GM12878 (cell line): ENCODE data around the gene DNAH8. TPM values are rescaled to one million over a fixed set of nuclear protein-coding genes. Genes with fewer than 3 reads are reported as not detected.
A peak's percentile ranks its signal among the peaks of the same experiment; 100 is the strongest.

Experiments
- ATAC-seq: fragments of 200-7000 bp; cut with Tn5 transposase; 3 replicates; pipeline ENCODE4 v1.9.1; 2020; ENCODE audit warnings: mild to moderate bottlenecking, moderate library complexity
- BruUV-seq: library from RNA; stranded (reverse); fragments of 400-500 nt; replicated peaks from 2 replicates; lab custom pipeline; 2021; lab: Mats Ljungman, UMichigan
- CTCF ChIA-PET: fragments of 300-600 bp; sonication (Branson Sonifier 250); formaldehyde crosslinking; extraction: SDS; loops from one replicate; lab custom pipeline; 2021; ENCODE audit warnings: inconsistent platforms; lab: Yijun Ruan, JAX
- POLR2A ChIA-PET: fragments of 350-600 bp; formaldehyde crosslinking; extraction: SDS; loops from one replicate; lab custom pipeline; 2021; ENCODE audit warnings: inconsistent platforms; lab: Charles Lee
- RAD21 ChIA-PET: fragments of 300-600 bp; sonication (Branson Sonifier 250); formaldehyde crosslinking; loops from one replicate; lab custom pipeline; 2023; ENCODE audit warnings: antibody characterized with exemption; ENCODE audit not compliant: unreplicated experiment; lab: Charles Lee
- SMC1A ChIA-PET: fragments of 300-600 bp; sonication (Branson Sonifier 250); formaldehyde crosslinking; loops from one replicate; lab custom pipeline; 2023; ENCODE audit not compliant: unreplicated experiment, uncharacterized antibody; lab: Charles Lee
- DNase-seq: peaks from one replicate; pipeline ENCODE4 v3.0.0-alpha.2; 2011; ENCODE audit warnings: low read depth, low spot score
- FAIRE-seq: peaks from 3 replicates; lab custom pipeline; 2011; peaks lifted over from hg19 to GRCh38; lab: Jason Lieb, UNC
- H2AFZ ChIP-seq: 2 replicates; pipeline ENCODE4 v1.6.0; 2011; ENCODE audit warnings: low read depth, low read length, control low read depth; ENCODE audit not compliant: control insufficient read depth
- H3K27ac ChIP-seq: 2 replicates; pipeline ENCODE4 v1.5.1; 2011; ENCODE audit warnings: control low read depth; ENCODE audit not compliant: control insufficient read depth, insufficient read depth
- H3K27me3 ChIP-seq, 2 experiments: replicated peaks in 1 of 2; 2 replicates each; pipeline versions ENCODE4 v1.6.0 to v1.6.1; 2011; ENCODE audit warnings: low read length in 1 of 2; ENCODE audit not compliant: control insufficient read depth in 2 of 2, insufficient read depth in 2 of 2
- H3K36me3 ChIP-seq, 2 experiments: 2 replicates each; pipeline ENCODE4 v1.5.1; 2011; ENCODE audit warnings: low read length in 1 of 2; ENCODE audit not compliant: control insufficient read depth in 2 of 2, insufficient read depth in 2 of 2
- H3K4me1 ChIP-seq: 2 replicates; pipeline ENCODE4 v1.6.1; 2011; ENCODE audit warnings: mild to moderate bottlenecking, low read length, moderate library complexity, mixed read lengths; ENCODE audit not compliant: control insufficient read depth, insufficient read depth
- H3K4me2 ChIP-seq: 2 replicates; pipeline ENCODE4 v1.6.0; 2011; ENCODE audit warnings: control low read depth; ENCODE audit not compliant: control insufficient read depth, insufficient read depth
- H3K4me3 ChIP-seq: fragments of 200-600 bp; sonication (generic); 2 replicates; pipeline ENCODE4 v1.5.1; 2016
- H3K79me2 ChIP-seq: 2 replicates; pipeline ENCODE4 v1.6.0; 2011; ENCODE audit warnings: low read length; ENCODE audit not compliant: control insufficient read depth, insufficient read depth
- H3K9ac ChIP-seq: 2 replicates; pipeline ENCODE4 v1.8.0; 2011; ENCODE audit warnings: low read length, control low read depth, mixed read lengths; ENCODE audit not compliant: control insufficient read depth, insufficient read depth
- H3K9me3 ChIP-seq: replicated peaks from 3 replicates; pipeline ENCODE4 v1.5.1; 2011; ENCODE audit warnings: mild to moderate bottlenecking, low read length; ENCODE audit not compliant: control insufficient read depth, insufficient read depth
- H4K20me1 ChIP-seq: 2 replicates; pipeline ENCODE4 v1.6.0; 2011; ENCODE audit not compliant: control insufficient read depth, insufficient read depth
- BMI1 ChIP-seq: fragments of 450-650 bp; IDR thresholded peaks from 2 replicates; pipeline ENCODE4 v1.6.1; 2016; ENCODE audit warnings: mild to moderate bottlenecking, moderate library complexity, borderline replicate concordance
- CHD1 ChIP-seq: IDR thresholded peaks from 2 replicates; pipeline ENCODE4 v1.6.1; 2012; ENCODE audit warnings: low read depth, low read length, improper control_type of control experiment
- ESRRA ChIP-seq: IDR thresholded peaks from 2 replicates; pipeline ENCODE4 v1.6.1; 2012; ENCODE audit warnings: mild to moderate bottlenecking, low read length, improper control_type of control experiment
- EZH2 ChIP-seq: IDR thresholded peaks from 2 replicates; pipeline ENCODE4 v1.6.1; 2012; ENCODE audit warnings: low read depth, mild to moderate bottlenecking, control low read depth, inconsistent platforms, low read length, borderline replicate concordance; ENCODE audit not compliant: control insufficient read depth
- HDGF ChIP-seq: fragments of 450-650 bp; IDR thresholded peaks from 2 replicates; pipeline ENCODE4 v1.6.1; 2016; ENCODE audit warnings: antibody characterized with exemption
- IRF3 ChIP-seq: fragments of 450-650 bp; IDR thresholded peaks from 2 replicates; pipeline ENCODE4 v1.6.1; 2014; ENCODE audit warnings: mild to moderate bottlenecking
- KDM1A ChIP-seq: fragments of 200-600 bp; sonication (generic); IDR thresholded peaks from 2 replicates; pipeline ENCODE4 v1.6.1; 2016; ENCODE audit warnings: borderline replicate concordance
- KLF5 ChIP-seq: fragments of 450-650 bp; IDR thresholded peaks from 2 replicates; pipeline ENCODE4 v1.6.1; 2014; ENCODE audit warnings: mild to moderate bottlenecking; ENCODE audit not compliant: partially characterized antibody
- MTA2 ChIP-seq: fragments of 450-650 bp; IDR thresholded peaks from 2 replicates; pipeline ENCODE4 v1.6.1; 2016; ENCODE audit warnings: low read depth, mild to moderate bottlenecking, moderate library complexity
- MYB ChIP-seq: fragments of 150-350 bp; IDR thresholded peaks from 2 replicates; pipeline ENCODE4 v1.6.1; 2014; ENCODE audit warnings: mild to moderate bottlenecking, low read depth, low read length, borderline replicate concordance
- NRF1 ChIP-seq: conservative IDR thresholded peaks from 2 replicates; pipeline ENCODE4 v1.6.1; 2011; ENCODE audit warnings: mild to moderate bottlenecking, low read depth, low read length, improper control_type of control experiment
- POLR2A ChIP-seq: IDR thresholded peaks from 2 replicates; pipeline ENCODE4 v1.6.1; 2011; ENCODE audit warnings: low read depth, mild to moderate bottlenecking, low read length
- POU2F2 ChIP-seq: IDR thresholded peaks from 3 replicates; pipeline ENCODE4 v1.6.1; 2011; ENCODE audit warnings: low read depth, mild to moderate bottlenecking, low read length, borderline replicate concordance
- RB1 ChIP-seq: fragments of 450-650 bp; formaldehyde crosslinking; IDR thresholded peaks from 2 replicates; pipeline ENCODE4 v1.6.1; 2017; ENCODE audit warnings: mild to moderate bottlenecking, borderline replicate concordance
- RFX5 ChIP-seq: IDR thresholded peaks from 2 replicates; pipeline ENCODE4 v1.6.1; 2011; ENCODE audit warnings: low read depth, low read length, improper control_type of control experiment
- SMC3 ChIP-seq: IDR thresholded peaks from 2 replicates; pipeline ENCODE4 v1.6.1; 2011; ENCODE audit warnings: low read length, improper control_type of control experiment, borderline replicate concordance
- SRF ChIP-seq, 2 experiments: IDR thresholded peaks; 2 replicates each; pipeline ENCODE4 v1.6.1; 2011; ENCODE audit warnings: low read depth in 2 of 2, low read length in 2 of 2, mild to moderate bottlenecking in 1 of 2, moderate library complexity in 1 of 2
- TARDBP ChIP-seq: IDR thresholded peaks from 2 replicates; pipeline ENCODE4 v1.6.1; 2016; ENCODE audit warnings: borderline replicate concordance
- TCF12 ChIP-seq: IDR thresholded peaks from 2 replicates; pipeline ENCODE4 v1.6.1; 2011; ENCODE audit warnings: low read depth, mild to moderate bottlenecking, low read length
- ZBTB11 ChIP-seq: fragments of 450-650 bp; formaldehyde crosslinking; IDR thresholded peaks from 2 replicates; pipeline ENCODE4 v1.5.0; 2022; ENCODE audit warnings: mild to moderate bottlenecking, missing genetic modification characterization
- WGBS: methylation state at CpG from one replicate; pipeline ENCODE4 v1.1.6; 2016; ENCODE audit warnings: low lambda C conversion rate; ENCODE audit not compliant: insufficient replicate concordance, insufficient coverage; ENCODE audit errors: missing lambda C conversion rate; 5-methylcytosine and 5-hydroxymethylcytosine counted together
- in situ Hi-C: fragments of 300-500 bp; cut with MboI; formaldehyde crosslinking; loops from 9 replicates; pipeline ENCODE4 v1.14.3; 2018; ENCODE audit warnings: mixed read lengths
- intact Hi-C: fragments of 100-400 bp; cut with micrococcal nuclease; formaldehyde crosslinking; loops from one replicate; pipeline ENCODE4 v1.14.2; 2022; ENCODE audit not compliant: unreplicated experiment
- polyA plus RNA-seq, 11 experiments: library from polyadenylated mRNA; depleted of rRNA in 4 of 11; unstranded in 6 of 11; stranded (reverse) in 5 of 11; fragments of >200 nt; fragmentation: Nextera tagmentation in 4 of 11; fragmentation: Illumina TruSeq in 1 of 11; extraction: Ambion mirVana in 4 of 11; extraction: Trizol in 1 of 11; gene quantifications; 1 replicate in 1 of 11; 2 replicates in 10 of 11; pipeline versions ENCODE4 v1.2.1 to v1.2.3, GENCODE V29; 2011 to 2016; ENCODE audit warnings: inconsistent platforms in 2 of 11, missing spikeins in 2 of 11, low read depth in 1 of 11
- total RNA-seq, 4 experiments: library from RNA; depleted of rRNA in 3 of 4; stranded (reverse); fragments of >200 nt in 3 of 4; fragmentation: Illumina TruSeq in 1 of 4; extraction: Trizol in 1 of 4; gene quantifications; 2 replicates each; pipeline versions ENCODE4 v1.2.1 to v1.2.3, GENCODE V29; 2013 to 2021

The DNAH8 gene
- total and polyA plus RNA-seq, 10 of the 15 experiments (the other 5 are each of a cell fraction or from before 2014, with no cell fraction given), result 0.02 to 0.34 (median 0.10) TPM; not detected in 3

GRCh38 chr6:38679668-38680067 is 35.4 kb upstream of the DNAH8 start (continued):
- no peak for TF ChIP-seq KLF5
- no peak for TF ChIP-seq TARDBP
- TF ChIP-seq TCF12, result no peak
- no peak for TF ChIP-seq RFX5
- no peak for TF ChIP-seq IRF3
- no peak for TF ChIP-seq POLR2A
- TF ChIP-seq ZBTB11 (CRISPR knock-in tag), result no peak

DNA sequence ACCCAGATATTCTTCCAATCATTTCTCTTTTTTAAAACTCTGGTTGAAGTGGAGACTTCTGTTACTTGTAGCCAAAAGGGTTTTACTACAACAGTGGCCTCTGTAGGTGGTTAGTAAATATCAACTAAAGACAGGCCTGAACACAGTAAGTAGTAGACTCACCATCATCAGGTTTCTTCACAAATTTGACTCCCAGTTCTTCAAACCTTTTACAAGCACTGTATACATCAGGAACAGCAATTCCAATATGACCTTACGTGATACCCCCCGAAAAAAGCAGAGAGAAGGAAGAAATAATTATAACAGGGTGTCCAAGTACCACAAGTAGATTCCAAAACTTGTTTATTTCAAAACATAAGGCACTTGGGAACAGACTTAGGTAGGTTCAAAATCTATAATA is 33.3 kb upstream of the DNAH8 start:
- CTCF ChIA-PET, result interaction anchor here (1.2 kb wide), 1 partner anchor 8 kb away, joined by 3 read pairs; no protein-coding TSS in a partner anchor
- no peak for FAIRE-seq
- H3K36me3 ChIP-seq, result peaks cover 2 to 25% of the 10 kb centered on the region in 2 experiments; a peak in 2 of 4 replicates

More for the DNA sequence above, 33.3 kb upstream of the DNAH8 start:
- TF ChIP-seq KDM1A, result no peak
- no peak for TF ChIP-seq BMI1
- no peak for TF ChIP-seq HDGF
- TF ChIP-seq SRF (IDR thresholded peaks at IDR 0.05; ENCODE audit: low read depth in 2 of 2, low read length in 2 of 2), result no peak
- no peak for TF ChIP-seq MYB
- no peak for TF ChIP-seq SMC3
- TF ChIP-seq POLR2A, result no peak
- no peak for TF ChIP-seq ESRRA
- TF ChIP-seq RB1, result no peak
- no peak for TF ChIP-seq CHD1
- TF ChIP-seq EZH2, result no peak
- no peak for TF ChIP-seq MTA2
- no peak for TF ChIP-seq NRF1
- TF ChIP-seq POU2F2, result no peak
- SMC1A ChIA-PET, result no interaction called here
- H3K79me2 ChIP-seq, result peaks cover 2% of the 10 kb centered on the region; the same call in 1 of the 2 replicates
- no peak overlapping the region for H2AFZ ChIP-seq
- in situ Hi-C loops, result no loop called here
- TSS peak; percentile 36 for BruUV-seq
- H3K9me3 ChIP-seq, result no peaks in the 10 kb centered on the region
- no peaks in the 10 kb centered on the region for H4K20me1 ChIP-seq
- POLR2A ChIA-PET, result no interaction called here
- intact Hi-C loops, result no loop called here
- no peak for DNase-seq
- WGBS, result 95% methylated on average over 2 of the region's 2 CpGs
- H3K27ac ChIP-seq, result no peak overlapping the region
- H3K4me3 ChIP-seq, result no peak overlapping the region
- H3K4me1 ChIP-seq, result peaks cover 16% of the 10 kb centered on the region
- ATAC-seq, result no peak
- no peak overlapping the region for H3K9ac ChIP-seq
- RAD21 ChIA-PET, result no interaction called here
- H3K27me3 ChIP-seq, result no peaks in the 10 kb centered on the region
- no peak overlapping the region for H3K4me2 ChIP-seq
